ENCODE results near the gene OR10G3. TPM values are rescaled to one million over a fixed set of nuclear protein-coding genes. Genes with fewer than 3 reads are reported as not detected.

Gene OR10G3
- total RNA-seq, 2 experiments from 2014 or later: not detected

DNA sequence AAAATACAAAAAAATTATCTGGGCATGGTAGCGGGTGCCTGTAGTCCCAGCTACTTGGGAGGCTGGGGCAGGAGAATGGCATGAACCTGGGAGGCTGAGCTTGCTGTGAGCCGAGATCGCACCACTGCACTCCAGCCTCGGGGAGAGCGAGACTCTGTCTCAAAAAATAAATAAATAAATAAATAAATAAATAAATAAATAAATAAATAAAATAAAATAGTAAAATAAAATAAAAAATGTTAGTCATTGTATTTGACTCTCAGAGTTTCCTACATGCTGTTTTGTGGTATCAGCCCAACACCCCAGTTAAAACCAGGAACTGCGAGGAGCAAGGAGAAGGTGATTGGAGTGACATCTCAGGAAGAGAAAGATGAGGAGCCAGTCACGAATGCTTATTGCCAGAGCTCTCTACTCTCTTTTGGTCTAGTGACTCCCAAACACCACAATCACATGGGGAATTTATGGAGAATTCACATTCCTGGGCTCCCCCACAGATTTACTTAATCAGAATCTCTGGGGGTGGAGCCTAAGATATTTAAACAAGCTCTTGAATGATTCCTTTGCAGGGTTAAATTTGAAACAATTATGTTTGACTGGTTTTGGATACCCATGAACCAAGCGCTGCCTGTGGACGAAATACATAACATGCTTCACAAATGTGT is 38.3 kb downstream of the OR10G3 start:
- ChIA-PET POLR2A (interaction anchor here (0.7 kb wide), 1 partner anchor 30 kb away, joined by 3 read pairs; the partner anchor contains the start of gene METTL3), CTCF (no interaction called here)
- Mint-ChIP-seq H3K27ac (no peak overlapping the region), H3K9me3 (no peaks in the 10 kb centered on the region), H3K36me3 (ENCODE audit: low read depth) (no peaks in the 10 kb centered on the region), H3K4me1 (ENCODE audit: low read depth) (peaks cover 5% of the 10 kb centered on the region), H3K4me3 (no peak overlapping the region), H3K27me3 (peaks cover 22% of the 10 kb centered on the region)
- no peak for TF ChIP-seq CTCF (IDR thresholded peaks at IDR 0.05)
- intact Hi-C loops (cut with micrococcal nuclease): no loop called here
- ATAC-seq (no peak), DNase-seq (no peak)

DNA sequence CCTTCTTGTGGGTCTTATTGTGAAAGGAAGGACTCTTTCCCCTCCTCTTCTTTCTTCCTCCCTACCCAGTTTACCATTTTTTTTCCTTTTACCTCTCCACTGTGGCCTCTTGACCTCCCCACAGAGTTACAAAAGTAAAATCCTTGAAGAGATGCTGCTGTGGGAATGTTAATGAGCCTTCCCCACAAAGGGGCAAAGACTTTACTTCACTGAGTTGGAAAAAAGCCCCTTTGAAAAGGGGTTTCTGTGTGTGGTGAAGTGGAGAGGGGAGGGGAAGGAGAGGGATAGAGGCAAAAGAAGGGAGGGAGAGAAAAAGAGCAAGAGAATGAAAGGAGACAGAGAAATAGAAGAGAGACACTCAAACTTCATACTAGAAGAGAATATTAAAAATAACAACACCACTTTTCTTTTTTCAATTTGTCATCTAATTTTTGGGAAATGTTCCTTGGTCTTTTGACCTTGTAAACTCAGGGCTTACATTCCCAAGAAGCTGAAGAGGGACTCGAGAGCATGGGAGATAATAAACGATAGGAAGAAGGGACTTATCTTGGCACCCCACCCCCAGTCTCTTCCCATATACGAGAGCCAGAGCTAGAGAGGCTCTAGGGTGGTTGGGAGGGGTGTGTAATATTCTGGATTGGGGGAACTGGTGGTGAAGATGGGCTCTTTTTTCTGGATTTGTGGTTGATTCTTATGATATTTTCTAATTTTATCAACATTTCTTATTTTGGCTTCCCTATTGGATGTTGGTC is 40.5 kb downstream of the OR10G3 start:
- no peak for TF ChIP-seq CTCF (IDR thresholded peaks at IDR 0.05)
- peaks cover 10% of the 10 kb centered on the region for H3K4me1 Mint-ChIP-seq (ENCODE audit: low read depth)
- DNase-seq (no peak), ATAC-seq (no peak)
- H3K9me3 Mint-ChIP-seq: no peaks in the 10 kb centered on the region
- H3K36me3 Mint-ChIP-seq (ENCODE audit: low read depth): no peaks in the 10 kb centered on the region
- peaks cover 34% of the 10 kb centered on the region for H3K27me3 Mint-ChIP-seq
- intact Hi-C loops (cut with micrococcal nuclease): no loop called here
- H3K4me3 Mint-ChIP-seq: no peak overlapping the region
- H3K27ac Mint-ChIP-seq: no peak overlapping the region
- ChIA-PET CTCF (no interaction called here), POLR2A (no interaction called here)

DNA sequence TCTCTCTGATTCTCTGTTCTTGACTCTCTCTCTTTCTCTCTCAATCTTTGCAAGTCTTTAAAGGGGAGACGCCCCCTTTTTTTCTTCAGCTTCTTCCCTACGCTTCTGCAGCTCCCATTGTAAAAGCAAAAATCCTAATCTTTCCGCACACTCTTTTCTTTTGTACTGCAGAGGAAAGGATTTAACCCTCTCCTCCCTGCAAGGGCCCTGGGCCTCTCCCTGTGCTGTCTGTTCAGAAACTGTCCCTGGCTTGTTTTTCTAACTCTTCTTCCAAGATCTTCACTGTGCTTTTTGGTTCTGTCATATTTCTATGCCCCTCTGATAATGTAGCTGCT is 42.8 kb downstream of the OR10G3 start:
- CTCF ChIA-PET: interaction anchor here (1.0 to 1.9 kb wide), 2 partner anchors 25 to 38 kb away, joined by 3 to 9 read pairs; no protein-coding TSS in a partner anchor
- Mint-ChIP-seq H3K27me3 (peaks cover 36% of the 10 kb centered on the region), H3K4me1 (ENCODE audit: low read depth) (peaks cover 10% of the 10 kb centered on the region), H3K36me3 (ENCODE audit: low read depth) (no peaks in the 10 kb centered on the region), H3K27ac (no peak overlapping the region), H3K9me3 (no peaks in the 10 kb centered on the region), H3K4me3 (no peak overlapping the region)
- no peak for DNase-seq
- no peak for TF ChIP-seq CTCF (IDR thresholded peaks at IDR 0.05)
- ATAC-seq: no peak
- intact Hi-C loops (cut with micrococcal nuclease): no loop called here
- POLR2A ChIA-PET: interaction anchor here (0.6 to 1.0 kb wide), 2 partner anchors 48 to 49 kb away, joined by 3 to 4 read pairs; no protein-coding TSS in a partner anchor

GRCh38 chr14:21536418-21537089 is 43.3 kb downstream of the OR10G3 start:
- Mint-ChIP-seq H3K27me3 (peaks cover 36% of the 10 kb centered on the region), H3K9me3 (no peaks in the 10 kb centered on the region), H3K36me3 (ENCODE audit: low read depth) (no peaks in the 10 kb centered on the region), H3K4me1 (ENCODE audit: low read depth) (peaks cover 10% of the 10 kb centered on the region), H3K27ac (no peak overlapping the region), H3K4me3 (no peak overlapping the region)
- intact Hi-C loops (cut with micrococcal nuclease): no loop called here
- CTCF ChIA-PET: interaction anchor here (1.2 to 1.9 kb wide), 2 partner anchors 38 kb away, joined by 4 to 9 read pairs; no protein-coding TSS in a partner anchor
- no peak for TF ChIP-seq CTCF (IDR thresholded peaks at IDR 0.05)
- POLR2A ChIA-PET: interaction anchor here (0.6 to 1.0 kb wide), 2 partner anchors 47 to 49 kb away, joined by 3 to 4 read pairs; no protein-coding TSS in a partner anchor
- ATAC-seq (no peak), DNase-seq (no peak)
